ENCODE measurements around the gene GRM1.

The GRM1 gene

DNA sequence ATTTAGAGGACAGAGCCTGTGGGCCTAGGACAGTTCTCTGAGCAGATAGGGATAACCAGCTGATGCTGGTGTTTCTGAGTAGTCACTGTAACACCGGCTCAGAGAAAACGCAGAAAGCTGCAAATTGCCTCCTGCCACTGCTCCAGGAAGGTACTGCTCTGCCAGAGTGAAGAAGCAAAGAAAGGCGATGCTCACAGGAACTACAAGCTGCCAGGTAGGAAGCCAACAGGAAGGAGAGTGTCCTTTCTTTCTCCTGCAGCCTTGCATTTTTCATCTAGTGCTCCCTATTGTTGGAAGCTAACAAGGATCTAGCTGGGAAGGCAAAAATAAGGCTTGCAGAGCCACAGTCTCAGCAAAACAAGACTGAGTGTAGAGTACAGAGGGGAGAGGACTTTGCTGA lies 444.1 kb downstream of the GRM1 start:
- H3K4me1 ChIP-seq (ENCODE audit: low read length), result no peaks in the 10 kb centered on the region
- TF ChIP-seq, protein P1, sequence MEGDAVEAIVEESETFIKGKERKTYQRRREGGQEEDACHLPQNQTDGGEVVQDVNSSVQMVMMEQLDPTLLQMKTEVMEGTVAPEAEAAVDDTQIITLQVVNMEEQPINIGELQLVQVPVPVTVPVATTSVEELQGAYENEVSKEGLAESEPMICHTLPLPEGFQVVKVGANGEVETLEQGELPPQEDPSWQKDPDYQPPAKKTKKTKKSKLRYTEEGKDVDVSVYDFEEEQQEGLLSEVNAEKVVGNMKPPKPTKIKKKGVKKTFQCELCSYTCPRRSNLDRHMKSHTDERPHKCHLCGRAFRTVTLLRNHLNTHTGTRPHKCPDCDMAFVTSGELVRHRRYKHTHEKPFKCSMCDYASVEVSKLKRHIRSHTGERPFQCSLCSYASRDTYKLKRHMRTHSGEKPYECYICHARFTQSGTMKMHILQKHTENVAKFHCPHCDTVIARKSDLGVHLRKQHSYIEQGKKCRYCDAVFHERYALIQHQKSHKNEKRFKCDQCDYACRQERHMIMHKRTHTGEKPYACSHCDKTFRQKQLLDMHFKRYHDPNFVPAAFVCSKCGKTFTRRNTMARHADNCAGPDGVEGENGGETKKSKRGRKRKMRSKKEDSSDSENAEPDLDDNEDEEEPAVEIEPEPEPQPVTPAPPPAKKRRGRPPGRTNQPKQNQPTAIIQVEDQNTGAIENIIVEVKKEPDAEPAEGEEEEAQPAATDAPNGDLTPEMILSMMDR (IDR thresholded peaks at IDR 0.05; ENCODE audit: low read depth, low read length), result no peak
- TF ChIP-seq EZH2phosphoT487 (IDR thresholded peaks at IDR 0.05; ENCODE audit: low read depth), result no peak
- no peak overlapping the region for H3K9ac ChIP-seq (ENCODE audit: low read length)
- H3K9me3 ChIP-seq (ENCODE audit: insufficient read depth, low read length), result no peaks in the 10 kb centered on the region
- no peaks in the 10 kb centered on the region for H3K36me3 ChIP-seq (replicated peaks; ENCODE audit: low read depth, low read length)
- H2AFZ ChIP-seq (ENCODE audit: low read depth, low read length), result no peak overlapping the region
- no peak overlapping the region for H3K4me3 ChIP-seq (ENCODE audit: low read length)
- H3K4me2 ChIP-seq (ENCODE audit: low read length), result no peak overlapping the region
- H3K27me3 ChIP-seq (ENCODE audit: low read depth, low read length), result no peaks in the 10 kb centered on the region
- H4K20me1 ChIP-seq (ENCODE audit: insufficient read depth, low read length), result no peaks in the 10 kb centered on the region
- no peaks in the 10 kb centered on the region for H3K79me2 ChIP-seq (ENCODE audit: low read length)
- H3K27ac ChIP-seq (ENCODE audit: low read length), result no peak overlapping the region

DNA sequence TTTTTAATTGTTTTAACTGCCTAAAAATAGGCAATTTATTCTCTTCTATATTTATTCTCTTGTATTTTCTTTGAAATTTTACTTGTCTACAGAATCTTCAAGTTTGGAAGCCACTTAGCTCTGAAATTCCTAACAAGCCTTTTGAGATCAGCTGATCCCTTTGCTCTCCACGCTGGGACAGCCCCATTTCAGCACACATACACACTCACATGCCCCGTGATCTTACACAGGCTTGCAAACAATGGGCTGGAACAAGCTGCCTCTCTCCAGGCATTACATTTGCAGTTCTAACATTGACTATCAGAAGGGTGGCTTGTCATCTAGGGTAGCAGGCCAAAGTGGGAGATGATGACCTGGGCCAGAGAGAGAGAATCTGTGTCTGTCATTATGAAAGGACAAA lies 452.7 kb downstream of the GRM1 start:
- Histone ChIP-seq H4K20me1 (ENCODE audit: insufficient read depth, low read length) (no peaks in the 10 kb centered on the region), H3K4me2 (ENCODE audit: low read length) (no peak overlapping the region), H3K27me3 (ENCODE audit: low read depth, low read length) (no peaks in the 10 kb centered on the region), H3K9ac (ENCODE audit: low read length) (no peak overlapping the region), H3K36me3 (replicated peaks; ENCODE audit: low read depth, low read length) (no peaks in the 10 kb centered on the region), H2AFZ (ENCODE audit: low read depth, low read length) (no peak overlapping the region), H3K4me3 (ENCODE audit: low read length) (no peak overlapping the region), H3K9me3 (ENCODE audit: insufficient read depth, low read length) (no peaks in the 10 kb centered on the region), H3K4me1 (ENCODE audit: low read length) (no peaks in the 10 kb centered on the region), H3K79me2 (ENCODE audit: low read length) (no peaks in the 10 kb centered on the region), H3K27ac (ENCODE audit: low read length) (no peak overlapping the region)
- no peak for TF ChIP-seq EZH2phosphoT487 (IDR thresholded peaks at IDR 0.05; ENCODE audit: low read depth)
- TF ChIP-seq, protein P1 (IDR thresholded peaks at IDR 0.05; ENCODE audit: low read depth, low read length), result no peak

DNA sequence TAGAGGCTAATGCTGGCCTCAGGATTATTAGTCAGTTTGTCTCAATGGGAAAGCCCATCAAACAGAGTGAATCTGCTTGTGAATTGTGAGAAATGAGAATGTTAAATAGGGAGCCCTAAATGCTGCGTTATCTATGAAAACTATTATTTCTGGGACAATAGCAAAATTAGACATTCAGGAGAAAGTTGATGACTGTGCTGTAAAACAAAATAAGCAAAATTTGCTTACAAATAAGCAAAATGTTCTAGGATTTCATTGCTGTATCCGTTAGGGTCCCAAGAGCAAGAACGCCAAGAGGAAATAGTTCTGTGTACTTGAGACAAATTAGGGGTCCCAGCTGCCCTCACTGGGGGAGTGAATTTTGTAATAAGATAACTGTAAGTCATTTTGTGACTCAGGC lies 455.5 kb downstream of the GRM1 start:
- Histone ChIP-seq H3K27ac (ENCODE audit: low read length) (no peak overlapping the region), H3K27me3 (ENCODE audit: low read depth, low read length) (no peaks in the 10 kb centered on the region), H4K20me1 (ENCODE audit: insufficient read depth, low read length) (no peaks in the 10 kb centered on the region), H2AFZ (ENCODE audit: low read depth, low read length) (no peak overlapping the region), H3K79me2 (ENCODE audit: low read length) (no peaks in the 10 kb centered on the region), H3K4me2 (ENCODE audit: low read length) (no peak overlapping the region), H3K4me3 (ENCODE audit: low read length) (no peak overlapping the region), H3K36me3 (replicated peaks; ENCODE audit: low read depth, low read length) (no peaks in the 10 kb centered on the region), H3K9ac (ENCODE audit: low read length) (no peak overlapping the region), H3K9me3 (ENCODE audit: insufficient read depth, low read length) (no peaks in the 10 kb centered on the region), H3K4me1 (ENCODE audit: low read length) (no peaks in the 10 kb centered on the region)
- TF ChIP-seq, protein P1 (IDR thresholded peaks at IDR 0.05; ENCODE audit: low read depth, low read length), result no peak
- TF ChIP-seq EZH2phosphoT487 (IDR thresholded peaks at IDR 0.05; ENCODE audit: low read depth), result no peak

Data from OCI-LY3 (cell line).